NCI-H226 (cell line): ENCODE data around the gene PANX2.

Experiments
- DNase-seq: peaks from one replicate; pipeline ENCODE4 v3.0.0-alpha.2; 2015

PANX2 gene

GRCh38 chr22:50216055-50216683, 45.6 kb downstream of the PANX2 start:
- no peak for DNase-seq

- no peak for DNase-seq
Measured at GRCh38 chr22:50216684-50217520, 46.4 kb downstream of the PANX2 start.

DNA sequence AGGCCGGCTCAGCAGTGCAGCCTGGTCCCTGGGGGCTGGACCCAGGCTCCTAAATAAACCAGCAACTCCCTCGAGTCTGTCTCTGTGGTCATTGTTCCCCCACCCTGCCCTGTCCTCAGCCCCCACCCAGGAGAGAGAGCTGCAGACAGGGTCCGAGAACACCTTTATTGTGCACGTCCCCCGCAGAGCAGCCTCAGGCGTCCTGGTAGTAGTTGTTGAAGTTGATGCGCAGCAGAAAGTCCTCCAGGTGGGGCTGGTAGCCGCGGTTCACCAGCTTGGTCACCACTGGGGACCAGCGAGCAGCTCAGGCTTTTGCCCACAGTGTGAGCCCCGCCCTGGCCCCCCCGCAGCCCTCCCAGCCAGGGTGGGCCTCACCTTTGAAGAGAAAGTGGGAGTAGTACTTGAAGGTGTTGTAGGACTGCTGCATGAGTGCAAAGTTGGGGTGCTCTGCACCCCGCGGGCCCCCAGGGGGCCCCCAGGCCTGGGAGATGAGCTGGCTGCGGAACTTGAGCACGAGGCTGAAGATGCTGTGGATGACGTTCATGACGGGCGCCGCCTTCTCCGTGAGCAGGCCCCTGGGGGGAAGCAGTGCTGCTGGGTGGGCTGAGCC, 47.1 kb downstream of the PANX2 start:
- DNase-seq = no peak

- no peak for DNase-seq
Measured at GRCh38 chr22:50218153-50218995, 47.8 kb downstream of the PANX2 start.

DNA sequence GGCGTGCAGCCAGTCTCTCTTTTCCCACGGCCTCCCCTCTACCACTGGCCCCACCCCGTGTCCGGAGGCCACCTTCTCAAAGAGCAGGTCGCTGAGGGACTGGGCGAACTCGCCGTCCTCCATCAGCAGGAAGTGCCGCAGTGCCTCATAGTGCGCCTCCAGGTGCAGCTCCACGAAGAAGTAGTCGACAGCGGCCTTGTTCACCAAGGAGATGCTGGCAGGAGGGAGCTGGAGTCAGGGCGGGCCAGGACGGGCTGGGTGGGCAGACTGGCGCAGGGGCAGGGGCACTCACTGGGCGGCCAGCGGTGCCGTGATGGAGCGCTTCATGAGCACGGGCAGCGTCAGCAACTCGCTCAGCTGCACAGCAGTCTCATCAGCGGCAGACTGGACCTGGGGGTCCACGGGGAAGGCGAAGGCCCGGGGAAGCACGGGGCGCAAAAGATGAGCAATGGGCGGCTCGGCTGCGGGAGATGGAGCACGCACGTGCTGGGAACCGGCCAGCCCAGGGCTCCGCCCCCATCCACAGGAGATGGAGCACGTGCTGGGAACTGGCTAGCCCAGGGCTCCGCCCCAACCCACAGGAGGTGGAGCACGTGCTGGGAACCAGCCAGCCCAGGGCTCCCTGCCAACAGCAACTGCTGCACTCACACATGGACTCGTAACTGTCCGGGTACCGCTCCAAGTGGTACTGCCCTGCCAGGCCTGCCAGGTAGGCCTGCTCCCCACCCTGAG, 48.6 kb downstream of the PANX2 start:
- peak; percentile 72 for DNase-seq

DNA sequence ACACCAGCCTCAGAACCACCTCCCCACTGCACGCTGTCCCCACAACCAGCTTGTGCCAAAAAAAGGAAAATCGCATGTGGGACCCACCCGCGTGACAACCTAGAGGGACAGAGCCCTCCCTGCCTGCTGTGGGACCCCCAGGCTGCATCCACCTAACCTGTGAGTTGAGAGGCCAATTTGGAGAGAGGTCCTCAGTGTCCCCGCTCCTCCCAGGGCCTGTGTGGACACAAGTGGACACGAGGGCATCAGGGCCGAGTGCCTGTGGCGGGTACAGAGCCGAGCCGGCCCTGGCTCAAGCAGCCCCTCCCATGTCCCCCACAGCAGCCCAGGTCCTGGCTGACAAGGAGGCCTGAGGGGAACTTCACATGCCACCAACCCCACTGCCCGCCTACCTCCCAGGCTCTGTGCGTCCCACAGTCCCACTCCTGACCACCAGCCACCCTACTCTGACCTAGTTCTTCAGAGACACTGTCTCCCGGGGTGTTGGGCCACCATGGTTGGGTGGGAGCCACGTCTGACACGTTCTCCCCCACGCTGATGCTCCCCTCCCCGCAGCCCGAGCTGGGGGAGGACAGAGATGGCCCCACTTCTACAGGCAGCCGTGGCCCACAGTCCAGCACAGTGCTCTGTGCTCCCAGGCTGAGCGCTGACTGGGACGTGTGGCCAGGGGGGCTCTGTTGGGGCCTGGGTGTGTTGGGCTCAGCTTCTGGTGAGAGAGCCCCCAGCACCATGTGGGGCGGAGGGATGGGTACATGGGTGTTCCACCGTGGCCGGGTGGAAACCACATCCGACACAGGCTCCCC, 49.5 kb downstream of the PANX2 start:
- no peak for DNase-seq

DNA sequence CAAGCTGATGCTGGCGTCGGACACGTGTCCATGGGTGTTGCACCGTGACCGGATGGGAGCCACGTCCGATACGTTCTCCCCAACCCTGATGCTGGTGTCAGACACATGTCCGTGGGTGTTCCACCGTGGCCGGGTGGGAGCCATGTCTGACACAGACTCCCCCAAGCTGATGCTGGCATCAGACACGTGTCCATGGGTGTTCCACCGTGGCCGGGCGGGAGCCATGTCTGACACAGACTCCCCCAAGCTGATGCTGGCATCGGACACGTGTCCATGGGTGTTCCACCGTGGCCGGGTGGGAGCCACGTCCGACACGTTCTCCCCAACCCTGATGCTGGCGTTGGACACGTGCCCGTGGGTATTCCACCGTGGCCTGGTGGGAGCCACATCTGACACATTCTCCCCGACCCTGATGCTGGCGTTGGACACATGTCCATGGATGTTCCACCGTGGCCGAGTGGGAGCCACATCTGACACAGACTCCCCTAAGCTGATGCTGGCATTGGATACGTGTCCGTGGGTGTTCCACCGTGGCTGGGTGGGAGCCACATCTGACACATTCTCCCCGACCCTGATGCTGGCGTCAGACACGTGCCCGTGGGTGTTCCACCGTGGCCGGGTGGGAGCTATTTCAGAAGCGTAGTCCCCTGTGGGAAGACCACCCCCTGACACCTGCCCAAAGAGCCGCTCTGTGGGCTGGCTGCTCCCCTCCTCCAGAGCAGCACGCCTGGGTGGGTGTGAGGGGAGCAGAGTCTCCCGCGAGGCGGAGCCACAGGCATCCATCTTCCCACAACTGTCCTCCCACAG, 50.3 kb downstream of the PANX2 start:
- DNase-seq = no peak

DNA sequence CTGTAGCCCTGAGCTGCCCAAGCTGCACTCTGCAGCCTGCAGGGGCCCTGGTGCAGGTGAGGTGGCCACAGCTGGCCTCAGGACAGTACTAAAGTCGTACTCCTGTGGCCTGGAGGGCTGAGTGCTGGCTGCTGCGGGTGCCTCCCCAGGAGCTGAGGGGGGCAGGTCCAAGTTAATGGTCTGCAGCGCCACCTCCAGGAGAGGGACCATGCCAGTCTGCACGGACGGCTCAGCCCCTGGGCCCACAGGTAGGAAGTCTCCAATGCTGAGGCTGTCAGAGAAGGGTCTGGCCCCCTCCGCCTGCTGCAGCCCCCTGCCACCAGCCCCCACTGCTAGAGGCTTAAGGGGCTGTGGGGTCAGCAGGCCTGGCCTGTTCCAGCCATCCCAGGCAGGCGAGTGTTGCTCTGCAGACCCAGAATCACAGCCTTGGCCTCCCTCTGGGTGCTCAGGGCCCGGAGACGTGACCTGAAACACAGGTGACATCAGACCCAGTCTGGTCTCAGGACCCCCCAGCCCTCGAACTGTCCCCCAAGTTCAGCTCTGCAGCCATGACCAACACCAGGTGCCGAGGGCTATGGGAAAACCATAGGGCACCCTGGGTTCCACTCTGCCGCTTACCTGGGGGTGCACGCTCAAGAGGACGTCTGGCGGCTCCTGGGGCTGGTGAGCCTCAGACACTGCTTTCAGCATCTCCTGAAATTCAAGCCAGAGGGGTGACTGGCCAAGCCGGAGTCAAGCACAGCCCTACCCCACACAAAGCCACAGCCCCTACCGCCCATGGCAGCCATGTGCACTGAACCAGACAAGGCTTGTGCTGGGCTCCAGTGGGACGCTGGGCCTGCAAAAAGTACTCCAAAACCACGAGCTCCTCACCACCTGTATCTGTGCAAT, 51.1 kb downstream of the PANX2 start:
- DNase-seq = no peak

DNA sequence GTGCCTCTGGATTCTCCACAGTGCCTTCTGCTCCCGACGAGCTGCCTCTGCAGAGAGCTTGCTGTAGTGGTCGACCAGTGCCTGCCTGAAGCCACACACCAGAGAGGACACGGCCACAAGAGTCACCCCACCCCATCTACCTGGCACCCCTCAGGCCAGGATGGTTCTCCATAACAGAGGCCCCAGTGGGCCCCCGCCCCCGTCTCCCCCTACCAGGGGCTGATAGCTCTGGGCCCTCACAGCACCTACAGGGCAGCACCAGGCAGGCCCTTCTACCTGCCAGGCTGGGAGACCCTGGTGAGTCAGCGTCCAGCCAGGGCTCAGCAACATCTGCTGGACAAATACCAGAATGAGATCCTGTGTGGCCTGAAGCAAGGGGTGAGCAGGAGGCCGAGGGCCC, 52.0 kb downstream of the PANX2 start:
- no peak for DNase-seq

- DNase-seq = no peak
Measured at GRCh38 chr22:50224071-50224470, 53.5 kb downstream of the PANX2 start.

GRCh38 chr22:50225200-50225969, 54.9 kb downstream of the PANX2 start:
- no peak for DNase-seq

DNA sequence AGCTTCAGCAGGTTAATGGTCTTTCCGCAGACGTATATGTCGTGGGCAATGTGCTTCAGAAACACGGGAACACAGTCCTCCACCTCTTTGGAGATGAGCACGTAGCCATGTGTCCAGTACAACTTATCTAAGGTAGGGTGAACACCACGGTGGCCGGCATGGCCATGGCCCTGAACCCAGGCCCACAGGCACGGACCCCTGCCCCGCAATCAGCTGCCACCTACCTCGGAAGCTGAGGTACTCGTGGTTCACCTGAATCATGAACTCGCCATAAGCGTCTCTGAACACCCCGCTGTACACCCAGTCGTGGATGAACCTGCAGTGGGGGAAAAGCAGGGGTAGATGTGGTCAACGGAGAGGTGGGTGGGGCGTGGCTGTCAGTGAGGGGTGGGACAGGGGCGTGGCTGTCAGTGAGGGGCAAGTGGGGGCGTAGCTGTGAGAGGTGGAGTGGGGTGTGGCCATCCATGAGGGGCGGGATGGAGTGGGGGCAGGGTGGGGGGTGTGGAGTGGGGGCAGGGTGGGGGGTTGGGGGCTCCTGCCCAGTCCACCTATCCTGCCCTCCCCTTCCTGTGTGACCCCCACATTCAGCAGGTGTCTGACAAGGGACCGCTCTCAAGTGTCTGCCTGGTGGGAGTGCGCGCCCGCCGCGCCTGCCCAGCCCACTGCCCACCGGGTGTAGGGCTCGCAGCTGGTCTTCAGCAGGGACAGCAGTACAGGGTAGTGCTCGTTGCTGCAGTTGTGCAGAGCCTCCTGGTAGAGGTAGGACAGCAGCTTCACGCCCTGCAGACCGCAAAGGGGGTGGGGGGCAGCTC, 55.7 kb downstream of the PANX2 start:
- DNase-seq = no peak

DNA sequence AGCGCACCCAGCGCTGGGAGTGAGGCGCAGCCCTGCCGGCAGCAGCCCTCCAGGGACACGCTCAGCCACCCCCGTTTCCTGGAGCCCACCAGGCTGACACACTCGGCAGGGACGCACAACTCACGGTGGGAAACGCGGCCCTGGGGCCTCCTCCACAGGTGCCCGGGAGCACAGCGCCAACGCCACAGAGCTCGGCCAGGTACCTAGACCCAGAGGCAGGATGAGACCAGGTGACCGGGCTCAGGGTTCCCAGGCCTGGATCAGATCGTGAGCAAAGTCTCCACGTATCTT, 56.3 kb downstream of the PANX2 start:
- no peak for DNase-seq

DNA sequence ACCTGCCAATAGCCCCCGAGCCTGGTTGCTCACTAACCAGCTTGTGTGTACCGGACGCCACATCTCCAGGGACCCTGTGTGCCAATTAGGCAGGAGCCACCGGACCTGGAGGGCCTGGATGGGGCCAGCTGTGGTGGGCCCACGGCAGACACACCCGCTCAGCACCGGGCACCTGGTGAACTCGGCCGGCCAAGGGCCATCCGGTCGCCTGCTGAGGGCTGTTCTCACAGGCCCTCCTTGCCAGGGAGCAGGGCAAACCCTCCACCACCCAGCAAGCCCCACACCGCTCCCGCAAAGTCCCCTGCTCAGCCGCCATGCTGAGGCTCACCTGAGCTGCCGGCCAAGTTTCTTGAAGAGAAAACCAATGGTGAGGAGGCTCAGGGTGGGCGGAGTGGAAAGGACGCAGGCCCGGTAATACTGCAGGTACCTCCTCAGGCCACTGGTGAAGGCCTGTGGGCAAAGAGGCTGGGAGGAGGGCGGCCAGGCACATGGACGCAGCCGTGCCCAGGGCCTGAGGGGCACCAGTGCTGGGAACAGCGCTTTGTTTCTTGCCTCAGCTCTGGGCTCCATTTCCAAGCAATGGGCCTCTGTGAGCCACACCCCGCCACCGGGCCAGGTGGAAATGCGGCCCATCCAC, 57.2 kb downstream of the PANX2 start:
- no peak for DNase-seq

GRCh38 chr22:50228366-50228765, 57.8 kb downstream of the PANX2 start:
- DNase-seq = no peak

GRCh38 chr22:50229370-50229769, 58.8 kb downstream of the PANX2 start:
- DNase-seq = no peak
